HepG2 (cell line): ENCODE data around the gene CD320. TPM values are rescaled to one million over a fixed set of nuclear protein-coding genes. Genes with fewer than 3 reads are reported as not detected.
A peak's percentile ranks its signal among the peaks of the same experiment; 100 is the strongest.

Experiments
- CBX5 ChIP-seq: sonication (generic); formaldehyde crosslinking; IDR thresholded peaks from 2 replicates; pipeline ENCODE4 v1.4.0; 2020; ENCODE audit warnings: missing genetic modification reagents, borderline replicate concordance
- CREM ChIP-seq, 2 experiments: sonication (generic) in 1 of 2; formaldehyde crosslinking in 1 of 2; IDR thresholded peaks; 2 replicates each; pipeline versions ENCODE4 v1.4.0 to v1.6.1; 2016 to 2020; ENCODE audit warnings: antibody characterized with exemption in 1 of 2, mild to moderate bottlenecking in 1 of 2, missing genetic modification reagents in 1 of 2
- DMAP1 ChIP-seq: IDR thresholded peaks from 2 replicates; pipeline ENCODE4 v1.6.1; 2016
- IRF2 ChIP-seq: IDR thresholded peaks from 2 replicates; pipeline ENCODE4 v1.6.1; 2018; ENCODE audit warnings: missing genetic modification reagents, missing compliant biosample characterization
- KLF16 ChIP-seq, 2 experiments: sonication (generic) in 1 of 2; formaldehyde crosslinking in 1 of 2; IDR thresholded peaks; 2 replicates each; pipeline versions ENCODE4 v1.6.1 to v1.8.0; 2016 to 2023; ENCODE audit warnings: missing genetic modification reagents in 2 of 2, missing compliant biosample characterization in 1 of 2
- NAIF1 ChIP-seq: sonication (generic); formaldehyde crosslinking; IDR thresholded peaks from 2 replicates; pipeline ENCODE4 v1.5.0; 2020; ENCODE audit warnings: mild to moderate bottlenecking, missing genetic modification reagents, borderline replicate concordance
- PRMT3 ChIP-seq: sonication (generic); formaldehyde crosslinking; IDR thresholded peaks from 2 replicates; pipeline ENCODE4 v1.8.1; 2022; ENCODE audit warnings: low read depth, mild to moderate bottlenecking, moderate library complexity, missing genetic modification reagents, borderline replicate concordance
- SIN3B ChIP-seq: fragments of 150-350 bp; IDR thresholded peaks from 2 replicates; pipeline ENCODE4 v1.6.1; 2014; ENCODE audit warnings: low read length
- SMC3 ChIP-seq: IDR thresholded peaks from 2 replicates; pipeline ENCODE4 v1.6.1; 2011; ENCODE audit warnings: low read length, improper control_type of control experiment
- SMYD3 ChIP-seq: sonication (generic); formaldehyde crosslinking; IDR thresholded peaks from 2 replicates; pipeline ENCODE4 v1.8.1; 2023; ENCODE audit warnings: mild to moderate bottlenecking, missing genetic modification reagents
- SRSF1 ChIP-seq: fragments of 200-400 bp; formaldehyde crosslinking; optimal IDR thresholded peaks from 2 replicates; pipeline ENCODE3; 2017; ENCODE audit warnings: mild to moderate bottlenecking, low read depth, low read length, moderate library complexity
- WIZ ChIP-seq: sonication (generic); formaldehyde crosslinking; IDR thresholded peaks from 2 replicates; pipeline ENCODE4 v1.5.1; 2020; ENCODE audit warnings: mild to moderate bottlenecking, missing genetic modification reagents
- ZC3H4 ChIP-seq: sonication (generic); formaldehyde crosslinking; IDR thresholded peaks from 2 replicates; pipeline ENCODE4 v1.4.0; 2020; ENCODE audit warnings: missing genetic modification reagents, borderline replicate concordance
- ZNF136 ChIP-seq: sonication (generic); formaldehyde crosslinking; IDR thresholded peaks from 2 replicates; pipeline ENCODE4 v1.8.1; 2022; ENCODE audit warnings: low read depth, mild to moderate bottlenecking, moderate library complexity, missing genetic modification reagents
- ZNF253 ChIP-seq: sonication (generic); formaldehyde crosslinking; IDR thresholded peaks from 2 replicates; pipeline ENCODE4 v1.8.0; 2022; ENCODE audit warnings: mild to moderate bottlenecking, missing genetic modification reagents, borderline replicate concordance
- ZNF451 ChIP-seq: sonication (generic); formaldehyde crosslinking; IDR thresholded peaks from 2 replicates; pipeline ENCODE4 v1.5.0; 2020; ENCODE audit warnings: mild to moderate bottlenecking, missing genetic modification reagents
- ZNF567 ChIP-seq: sonication (generic); formaldehyde crosslinking; IDR thresholded peaks from 2 replicates; pipeline ENCODE4 v1.8.1; 2023; ENCODE audit warnings: mild to moderate bottlenecking, missing genetic modification reagents, borderline replicate concordance
- ZNF790 ChIP-seq: sonication (generic); formaldehyde crosslinking; IDR thresholded peaks from 2 replicates; pipeline ENCODE4 v1.8.0; 2022; ENCODE audit warnings: missing genetic modification reagents, mild to moderate bottlenecking, borderline replicate concordance
- polyA plus RNA-seq, 8 experiments: library from polyadenylated mRNA; depleted of rRNA in 3 of 8; stranded (reverse) in 7 of 8; unstranded in 1 of 8; fragments of >200 nt; fragmentation: Illumina TruSeq in 4 of 8; extraction: Trizol in 4 of 8; gene quantifications; 2 replicates each; pipeline versions ENCODE4 v1.2.1 to v1.2.3, GENCODE V29; 2011 to 2016; ENCODE audit warnings: low read depth in 4 of 8, missing spikeins in 1 of 8, mixed read lengths in 1 of 8; ENCODE audit not compliant: insufficient read depth in 1 of 8
- total RNA-seq, 5 experiments: library from RNA; depleted of rRNA; stranded (reverse); fragments of >200 nt; fragmentation: Illumina TruSeq; extraction: Trizol; gene quantifications; 2 replicates each; pipeline ENCODE4 v1.2.3, GENCODE V29; 2016; ENCODE audit warnings: low read depth in 1 of 5
- TF ChIP-seq, protein P1 (sequence below): IDR thresholded peaks from 2 replicates; pipeline ENCODE4 v1.6.1; 2016; ENCODE audit warnings: missing compliant biosample characterization, missing genetic modification reagents, borderline replicate concordance
- TF ChIP-seq, protein P2 (sequence below): IDR thresholded peaks from 2 replicates; pipeline ENCODE4 v1.6.1; 2016; ENCODE audit warnings: missing genetic modification reagents, missing compliant biosample characterization
- TF ChIP-seq, protein P3 (sequence below): sonication (generic); formaldehyde crosslinking; IDR thresholded peaks from 2 replicates; pipeline ENCODE4 v1.4.0; 2020; ENCODE audit warnings: mild to moderate bottlenecking, missing genetic modification reagents
- TF ChIP-seq, protein P4 (sequence below): IDR thresholded peaks from 2 replicates; pipeline ENCODE4 v1.6.1; 2016; ENCODE audit warnings: low read depth, borderline replicate concordance
- TF ChIP-seq, protein P5 (sequence below): sonication (generic); formaldehyde crosslinking; IDR thresholded peaks from 2 replicates; pipeline ENCODE4 v1.5.0; 2020; ENCODE audit warnings: missing genetic modification reagents
- TF ChIP-seq, protein P6 (sequence below): sonication (generic); formaldehyde crosslinking; conservative IDR thresholded peaks from 2 replicates; pipeline ENCODE4 v1.8.1; 2023; ENCODE audit warnings: missing genetic modification reagents

The CD320 gene
- total and polyA plus RNA-seq, 2 of the 13 experiments (the other 11 are each of a cell fraction or from before 2014, with no cell fraction given): 83.1 to 99.9 TPM

DNA sequence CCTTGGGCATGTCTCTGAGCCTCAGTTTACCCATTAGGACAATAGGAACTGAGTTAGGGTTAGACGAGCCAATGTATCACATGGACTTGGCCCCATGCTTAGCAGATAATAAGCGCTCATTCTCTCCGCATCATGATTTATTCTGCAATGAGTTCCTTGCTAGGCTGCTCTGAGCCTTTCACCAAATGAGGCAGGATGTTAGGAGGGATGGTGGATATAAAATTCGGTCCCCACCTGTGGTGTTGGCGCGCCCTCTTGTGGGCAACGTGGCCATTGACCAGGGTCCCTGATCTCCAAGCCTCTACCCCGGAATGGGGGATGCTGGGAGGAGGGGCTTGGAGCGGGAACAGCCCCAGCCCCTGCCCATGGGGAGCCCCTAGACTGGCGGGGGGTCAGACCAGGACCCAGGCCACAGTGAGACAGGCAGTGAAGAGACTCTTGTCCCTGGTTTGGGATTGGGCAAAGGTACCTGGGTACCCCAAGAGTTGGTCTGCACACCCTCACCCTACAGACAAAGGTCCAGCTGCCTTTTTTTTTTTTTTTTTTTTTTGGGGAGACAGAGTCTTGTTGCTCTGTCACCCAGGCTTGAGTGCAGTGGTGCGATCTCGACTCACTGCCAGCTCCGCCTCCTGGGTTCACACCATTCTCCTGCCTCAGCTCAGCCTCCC, 55.1 kb downstream of the CD320 start (continued):
- TF ChIP-seq, protein P1, sequence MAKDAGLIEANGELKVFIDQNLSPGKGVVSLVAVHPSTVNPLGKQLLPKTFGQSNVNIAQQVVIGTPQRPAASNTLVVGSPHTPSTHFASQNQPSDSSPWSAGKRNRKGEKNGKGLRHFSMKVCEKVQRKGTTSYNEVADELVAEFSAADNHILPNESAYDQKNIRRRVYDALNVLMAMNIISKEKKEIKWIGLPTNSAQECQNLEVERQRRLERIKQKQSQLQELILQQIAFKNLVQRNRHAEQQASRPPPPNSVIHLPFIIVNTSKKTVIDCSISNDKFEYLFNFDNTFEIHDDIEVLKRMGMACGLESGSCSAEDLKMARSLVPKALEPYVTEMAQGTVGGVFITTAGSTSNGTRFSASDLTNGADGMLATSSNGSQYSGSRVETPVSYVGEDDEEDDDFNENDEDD (CRISPR knock-in tag): no peak
- TF ChIP-seq ZNF253: no peak
- TF ChIP-seq ZNF136 (CRISPR knock-in tag): no peak
- no peak for TF ChIP-seq SRSF1
- TF ChIP-seq, protein P2, sequence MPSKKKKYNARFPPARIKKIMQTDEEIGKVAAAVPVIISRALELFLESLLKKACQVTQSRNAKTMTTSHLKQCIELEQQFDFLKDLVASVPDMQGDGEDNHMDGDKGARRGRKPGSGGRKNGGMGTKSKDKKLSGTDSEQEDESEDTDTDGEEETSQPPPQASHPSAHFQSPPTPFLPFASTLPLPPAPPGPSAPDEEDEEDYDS (CRISPR knock-in tag): no peak
- TF ChIP-seq ZNF790 (CRISPR knock-in tag): no peak
- peak; percentile 71; the same call in 1 of the 2 replicates for TF ChIP-seq ZNF451
- TF ChIP-seq, protein P3, sequence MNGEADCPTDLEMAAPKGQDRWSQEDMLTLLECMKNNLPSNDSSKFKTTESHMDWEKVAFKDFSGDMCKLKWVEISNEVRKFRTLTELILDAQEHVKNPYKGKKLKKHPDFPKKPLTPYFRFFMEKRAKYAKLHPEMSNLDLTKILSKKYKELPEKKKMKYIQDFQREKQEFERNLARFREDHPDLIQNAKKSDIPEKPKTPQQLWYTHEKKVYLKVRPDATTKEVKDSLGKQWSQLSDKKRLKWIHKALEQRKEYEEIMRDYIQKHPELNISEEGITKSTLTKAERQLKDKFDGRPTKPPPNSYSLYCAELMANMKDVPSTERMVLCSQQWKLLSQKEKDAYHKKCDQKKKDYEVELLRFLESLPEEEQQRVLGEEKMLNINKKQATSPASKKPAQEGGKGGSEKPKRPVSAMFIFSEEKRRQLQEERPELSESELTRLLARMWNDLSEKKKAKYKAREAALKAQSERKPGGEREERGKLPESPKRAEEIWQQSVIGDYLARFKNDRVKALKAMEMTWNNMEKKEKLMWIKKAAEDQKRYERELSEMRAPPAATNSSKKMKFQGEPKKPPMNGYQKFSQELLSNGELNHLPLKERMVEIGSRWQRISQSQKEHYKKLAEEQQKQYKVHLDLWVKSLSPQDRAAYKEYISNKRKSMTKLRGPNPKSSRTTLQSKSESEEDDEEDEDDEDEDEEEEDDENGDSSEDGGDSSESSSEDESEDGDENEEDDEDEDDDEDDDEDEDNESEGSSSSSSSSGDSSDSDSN (CRISPR knock-in tag): no peak
- TF ChIP-seq KLF16 (CRISPR knock-in tag; IDR thresholded peaks at IDR 0.05): peak in 1 of 2 experiments; percentile 49; a peak in 1 of 4 replicates
- no peak for TF ChIP-seq DMAP1 (CRISPR knock-in tag)
- no peak for TF ChIP-seq NAIF1
- TF ChIP-seq CREM (IDR thresholded peaks at IDR 0.05): no peak
- TF ChIP-seq CREM (CRISPR knock-in tag; IDR thresholded peaks at IDR 0.05): no peak
- TF ChIP-seq, protein P4, sequence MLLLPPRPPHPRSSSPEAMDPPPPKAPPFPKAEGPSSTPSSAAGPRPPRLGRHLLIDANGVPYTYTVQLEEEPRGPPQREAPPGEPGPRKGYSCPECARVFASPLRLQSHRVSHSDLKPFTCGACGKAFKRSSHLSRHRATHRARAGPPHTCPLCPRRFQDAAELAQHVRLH (CRISPR knock-in tag): no peak
- TF ChIP-seq SMC3: peak; percentile 96
- no peak for TF ChIP-seq ZC3H4 (CRISPR knock-in tag)
- TF ChIP-seq SIN3B: no peak
- TF ChIP-seq SMYD3 (CRISPR knock-in tag): no peak
- TF ChIP-seq ZNF567 (CRISPR knock-in tag): no peak
- 0 out of 2 replicates have a peak, but pooled peaks have one; percentile 32 for TF ChIP-seq IRF2
- TF ChIP-seq PRMT3 (CRISPR knock-in tag): no peak
- no peak for TF ChIP-seq CBX5 (CRISPR knock-in tag)
- no peak for TF ChIP-seq WIZ (CRISPR knock-in tag)
- TF ChIP-seq, protein P5, sequence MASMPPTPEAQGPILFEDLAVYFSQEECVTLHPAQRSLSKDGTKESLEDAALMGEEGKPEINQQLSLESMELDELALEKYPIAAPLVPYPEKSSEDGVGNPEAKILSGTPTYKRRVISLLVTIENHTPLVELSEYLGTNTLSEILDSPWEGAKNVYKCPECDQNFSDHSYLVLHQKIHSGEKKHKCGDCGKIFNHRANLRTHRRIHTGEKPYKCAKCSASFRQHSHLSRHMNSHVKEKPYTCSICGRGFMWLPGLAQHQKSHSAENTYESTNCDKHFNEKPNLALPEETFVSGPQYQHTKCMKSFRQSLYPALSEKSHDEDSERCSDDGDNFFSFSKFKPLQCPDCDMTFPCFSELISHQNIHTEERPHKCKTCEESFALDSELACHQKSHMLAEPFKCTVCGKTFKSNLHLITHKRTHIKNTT (CRISPR knock-in tag): no peak
- TF ChIP-seq, protein P6, sequence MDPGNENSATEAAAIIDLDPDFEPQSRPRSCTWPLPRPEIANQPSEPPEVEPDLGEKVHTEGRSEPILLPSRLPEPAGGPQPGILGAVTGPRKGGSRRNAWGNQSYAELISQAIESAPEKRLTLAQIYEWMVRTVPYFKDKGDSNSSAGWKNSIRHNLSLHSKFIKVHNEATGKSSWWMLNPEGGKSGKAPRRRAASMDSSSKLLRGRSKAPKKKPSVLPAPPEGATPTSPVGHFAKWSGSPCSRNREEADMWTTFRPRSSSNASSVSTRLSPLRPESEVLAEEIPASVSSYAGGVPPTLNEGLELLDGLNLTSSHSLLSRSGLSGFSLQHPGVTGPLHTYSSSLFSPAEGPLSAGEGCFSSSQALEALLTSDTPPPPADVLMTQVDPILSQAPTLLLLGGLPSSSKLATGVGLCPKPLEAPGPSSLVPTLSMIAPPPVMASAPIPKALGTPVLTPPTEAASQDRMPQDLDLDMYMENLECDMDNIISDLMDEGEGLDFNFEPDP: no peak
